GM12864 (cell line): ENCODE results near the gene GLYAT.

Experiments
- DNase-seq: peaks from one replicate; pipeline ENCODE4 v3.0.0-alpha.2; 2011; ENCODE audit warnings: low read depth
- H3K4me3 ChIP-seq: 2 replicates; pipeline ENCODE4 v1.5.1; 2011; ENCODE audit warnings: mild to moderate bottlenecking, low read depth, low read length, control low read depth
- TF ChIP-seq, protein P1 (sequence below): IDR thresholded peaks from 2 replicates; pipeline ENCODE4 v1.5.1; 2011; ENCODE audit warnings: low read depth, mild to moderate bottlenecking, moderate library complexity, low read length, control low read depth, inconsistent platforms; ENCODE audit errors: missing control alignments

Gene GLYAT

DNA sequence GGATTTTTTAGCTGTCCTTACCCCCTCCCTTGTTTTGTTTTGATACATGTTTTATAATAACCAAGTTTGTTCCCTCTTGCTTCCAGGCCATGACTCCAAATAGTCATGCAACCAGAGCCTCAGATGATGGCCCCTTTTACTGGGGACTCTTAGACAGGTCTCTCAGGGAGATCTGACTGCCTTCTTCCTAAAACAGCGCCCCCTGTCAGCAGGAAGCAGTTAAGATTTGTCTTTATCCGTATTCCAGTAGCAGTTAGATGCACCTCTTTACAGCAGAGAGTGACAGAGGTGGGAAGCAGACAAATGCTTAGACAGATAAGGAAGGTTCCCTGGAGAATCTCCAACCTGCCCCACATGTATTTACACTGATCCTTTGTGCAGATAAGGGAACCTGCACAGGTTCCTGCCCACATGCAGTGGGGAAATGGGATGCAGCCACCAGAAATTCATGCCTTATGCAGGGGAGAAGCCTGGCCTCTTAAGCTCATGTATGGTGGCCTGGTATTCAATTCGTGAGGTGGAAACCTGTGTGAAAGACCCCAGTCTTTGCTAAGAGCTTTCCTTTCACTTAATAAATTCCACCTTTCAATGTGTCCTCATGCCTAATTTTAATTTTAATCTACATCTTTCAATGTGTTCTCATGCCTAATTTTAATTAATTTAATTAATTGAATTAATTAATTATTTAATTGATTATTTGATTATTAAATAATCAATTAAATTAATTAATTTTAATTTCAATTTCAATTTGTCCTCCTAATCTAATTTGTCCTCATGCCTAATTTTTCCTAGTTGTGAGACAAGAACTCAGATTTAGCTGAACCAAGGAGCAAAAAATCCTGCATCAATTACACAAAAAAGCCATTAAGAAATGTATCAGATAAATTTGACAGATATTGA lies 11.5 kb upstream of the GLYAT start:
- TF ChIP-seq, protein P1, sequence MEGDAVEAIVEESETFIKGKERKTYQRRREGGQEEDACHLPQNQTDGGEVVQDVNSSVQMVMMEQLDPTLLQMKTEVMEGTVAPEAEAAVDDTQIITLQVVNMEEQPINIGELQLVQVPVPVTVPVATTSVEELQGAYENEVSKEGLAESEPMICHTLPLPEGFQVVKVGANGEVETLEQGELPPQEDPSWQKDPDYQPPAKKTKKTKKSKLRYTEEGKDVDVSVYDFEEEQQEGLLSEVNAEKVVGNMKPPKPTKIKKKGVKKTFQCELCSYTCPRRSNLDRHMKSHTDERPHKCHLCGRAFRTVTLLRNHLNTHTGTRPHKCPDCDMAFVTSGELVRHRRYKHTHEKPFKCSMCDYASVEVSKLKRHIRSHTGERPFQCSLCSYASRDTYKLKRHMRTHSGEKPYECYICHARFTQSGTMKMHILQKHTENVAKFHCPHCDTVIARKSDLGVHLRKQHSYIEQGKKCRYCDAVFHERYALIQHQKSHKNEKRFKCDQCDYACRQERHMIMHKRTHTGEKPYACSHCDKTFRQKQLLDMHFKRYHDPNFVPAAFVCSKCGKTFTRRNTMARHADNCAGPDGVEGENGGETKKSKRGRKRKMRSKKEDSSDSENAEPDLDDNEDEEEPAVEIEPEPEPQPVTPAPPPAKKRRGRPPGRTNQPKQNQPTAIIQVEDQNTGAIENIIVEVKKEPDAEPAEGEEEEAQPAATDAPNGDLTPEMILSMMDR: peak; percentile 49
- DNase-seq: no peak
- no peak overlapping the region for H3K4me3 ChIP-seq

- DNase-seq: peak; percentile 8
- TF ChIP-seq, protein P1: no peak
- H3K4me3 ChIP-seq: no peak overlapping the region
Observed at GRCh38 chr11:58742140-58742539, 10.4 kb upstream of the GLYAT start.

DNA sequence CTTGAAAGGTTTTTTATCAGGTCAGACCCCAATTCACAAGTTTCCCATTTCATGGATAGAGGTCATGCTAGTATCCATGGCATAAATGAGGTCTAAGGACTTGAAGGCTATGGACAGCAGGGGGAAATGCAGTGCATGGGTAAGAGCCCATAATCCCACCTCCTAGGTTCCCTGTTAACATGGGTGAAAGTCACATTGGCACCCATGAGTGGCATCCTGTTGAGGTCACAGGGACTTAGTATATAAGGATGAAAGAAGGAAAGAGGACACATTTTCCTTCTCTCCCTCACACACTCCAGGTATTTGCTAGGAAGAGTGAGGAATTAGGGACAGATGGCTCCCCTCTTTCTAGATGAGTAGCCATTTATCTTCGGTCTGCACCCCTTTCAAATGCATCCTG lies 9.4 kb upstream of the GLYAT start:
- TF ChIP-seq, protein P1: no peak
- no peak overlapping the region for H3K4me3 ChIP-seq
- no peak for DNase-seq

- TF ChIP-seq, protein P1: no peak
- H3K4me3 ChIP-seq: no peak overlapping the region
- no peak for DNase-seq
Observed at GRCh38 chr11:58740447-58740846, 8.7 kb upstream of the GLYAT start.

DNA sequence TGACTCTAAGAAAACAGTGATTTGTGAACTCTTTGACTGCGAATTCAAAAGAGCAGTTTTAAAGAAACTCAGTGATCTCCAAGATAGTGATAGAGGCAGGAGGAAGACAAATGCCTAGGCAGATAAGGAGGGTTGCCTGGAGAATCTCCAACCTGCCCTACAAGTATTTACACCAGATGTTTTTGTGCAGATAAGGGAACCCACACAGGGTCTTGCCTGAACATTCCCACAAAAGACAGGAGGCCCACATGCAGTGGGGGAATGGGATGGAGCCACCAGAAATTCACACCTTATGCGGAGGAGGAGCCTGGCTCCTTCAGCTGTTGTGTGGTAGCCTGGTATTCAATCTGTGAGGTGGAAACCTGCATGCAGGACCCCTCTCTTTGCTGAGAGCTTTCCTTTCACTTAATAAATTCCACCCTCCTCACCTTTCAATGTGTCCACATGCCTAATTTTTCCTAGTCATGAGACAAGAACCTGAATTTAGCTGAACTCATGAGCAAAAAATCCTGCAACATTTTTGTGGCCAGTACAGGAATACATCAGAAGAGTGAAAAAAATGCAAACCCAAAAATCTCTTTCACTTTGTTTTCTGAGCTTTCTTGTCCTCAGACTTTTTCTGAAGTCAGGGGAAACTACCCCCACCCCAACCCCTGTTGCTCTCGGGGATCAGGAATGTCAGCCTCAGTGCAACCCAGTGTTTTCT lies 8.1 kb upstream of the GLYAT start:
- TF ChIP-seq, protein P1: no peak
- no peak overlapping the region for H3K4me3 ChIP-seq
- no peak for DNase-seq

DNA sequence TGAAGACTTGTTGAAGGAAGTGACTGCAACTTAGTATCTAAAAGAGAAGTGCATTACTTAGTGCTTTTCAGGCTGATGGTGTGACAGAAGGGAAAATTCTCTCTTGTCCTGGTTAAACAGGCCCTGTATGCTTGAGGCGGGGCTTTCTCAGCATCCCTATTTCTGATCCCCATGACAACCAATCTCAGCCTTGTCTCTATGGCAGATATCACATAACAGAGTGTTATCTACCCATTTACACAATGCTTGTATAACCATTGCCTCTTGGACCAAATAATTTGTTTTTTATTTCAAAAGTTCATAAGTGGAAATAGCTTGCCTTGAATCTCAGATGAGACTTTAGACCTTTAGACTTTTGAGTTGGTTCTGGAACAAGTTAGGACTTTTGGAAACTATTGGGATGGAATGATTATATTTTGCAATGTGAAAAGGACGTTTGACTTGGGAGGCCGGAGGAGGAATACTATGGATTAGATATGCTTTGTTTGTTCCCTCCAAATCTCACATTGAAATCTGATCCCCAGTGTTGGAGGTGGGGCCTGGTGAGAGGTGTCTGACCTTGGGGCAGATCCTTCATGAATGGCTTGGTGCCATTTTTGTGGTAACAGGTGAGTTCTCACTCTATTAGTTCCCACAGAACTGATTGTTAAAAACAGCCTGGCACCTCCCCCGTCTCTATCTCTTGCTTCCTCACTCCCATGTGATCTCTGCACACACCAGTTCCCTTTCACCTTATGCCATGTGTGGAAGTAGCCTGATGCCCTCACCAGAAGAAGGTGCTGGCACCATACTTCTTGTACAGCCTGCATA lies 3.1 kb upstream of the GLYAT start:
- no peak for DNase-seq
- no peak overlapping the region for H3K4me3 ChIP-seq
- TF ChIP-seq, protein P1: no peak
